Renal pelvis (tissue), 12 donors: ENCODE results near the gene ASPHD2. TPM values are rescaled to one million over a fixed set of nuclear protein-coding genes. Genes with fewer than 3 reads are reported as not detected.
"Not testable (repeated sequence)": the region's sequence is repeated elsewhere in the genome, so short reads cannot be mapped to it uniquely, and the experiment has no call there.

ENCODE experiments used
- DNase-seq: peaks from one replicate; pipeline ENCODE4 v3.0.0-alpha.2; 2013
- long read RNA-seq, 16 experiments: transcript quantifications; one replicate each; lab custom pipeline, GENCODE V29; 2026
- polyA plus RNA-seq, 3 donors: library from polyadenylated mRNA; unstranded; fragments of 120-200 nt; gene quantifications; one replicate each; pipeline ENCODE4 v1.2.1, GENCODE V29; 2013; ENCODE audit not compliant: insufficient read length in 3 of 3

The ASPHD2 gene
- 1 to 10 TPM; 3.7 to 3.9 (median 3.9) TPM for polyA plus RNA-seq
- long read RNA-seq, donor 1, partial matches to known transcripts, result 0 of 2 reads
- long read RNA-seq, donor 1, other reads (novel, unspliced or antisense), result 0 of 2 reads
- long read RNA-seq, donor 2, result 0 reads
- long read RNA-seq, donor 3, partial matches to known transcripts, result 0 of 2 reads
- long read RNA-seq, donor 3, other reads (novel, unspliced or antisense), result 0 of 2 reads
- long read RNA-seq, donor 4, partial matches to known transcripts, result 0 of 4 reads
- long read RNA-seq, donor 4, other reads (novel, unspliced or antisense), result 0 of 4 reads
- long read RNA-seq, donor 5, partial matches to known transcripts, result 0 of 2 reads
- long read RNA-seq, donor 5, other reads (novel, unspliced or antisense), result 0 of 2 reads
- long read RNA-seq, donor 6, partial matches to known transcripts, result 0 of 1 reads
- long read RNA-seq, donor 6, other reads (novel, unspliced or antisense), result 0 of 1 reads
- long read RNA-seq, donor 7, partial matches to known transcripts, result 0 of 1 reads
- long read RNA-seq, donor 7, other reads (novel, unspliced or antisense), result 0 of 1 reads
- long read RNA-seq, donor 8, result 0 reads
- long read RNA-seq, donor 9, partial matches to known transcripts, result 0 of 2 reads
- long read RNA-seq, donor 9, other reads (novel, unspliced or antisense), result 0 of 2 reads
- long read RNA-seq, donor 10, result 0 reads
- long read RNA-seq, donor 11, partial matches to known transcripts, result 0 of 1 reads
- long read RNA-seq, donor 11, other reads (novel, unspliced or antisense), result 0 of 1 reads
- long read RNA-seq, donor 12, partial matches to known transcripts, result 41 of 43 reads
- long read RNA-seq, donor 12, other reads (novel, unspliced or antisense), result 0 of 43 reads
- long read RNA-seq, donor 13, partial matches to known transcripts, result 0 of 3 reads
- long read RNA-seq, donor 13, other reads (novel, unspliced or antisense), result 0 of 3 reads
- long read RNA-seq, donor 14, partial matches to known transcripts, result 0 of 4 reads
- long read RNA-seq, donor 14, other reads (novel, unspliced or antisense), result 0 of 4 reads
- long read RNA-seq, donor 15, partial matches to known transcripts, result 0 of 2 reads
- long read RNA-seq, donor 15, other reads (novel, unspliced or antisense), result 0 of 2 reads
- long read RNA-seq, donor 16, partial matches to known transcripts, result 0 of 1 reads
- long read RNA-seq, donor 16, other reads (novel, unspliced or antisense), result 0 of 1 reads

- DNase-seq, result peak; percentile 37
These were observed at the start of gene ASPHD2 for GRCh38 chr22:26428515-26429457. ASPHD2 (plus strand) TSS chr22:26429260; CDS start chr22:26433616, 4,356 bp downstream.

- no peak for DNase-seq
These were observed 48.8 kb upstream of the ASPHD2 start for GRCh38 chr22:26380072-26380830.

- DNase-seq, result no peak
These were observed 46.3 kb upstream of the ASPHD2 start for GRCh38 chr22:26382782-26383181.

GRCh38 chr22:26383968-26384556 is 45.0 kb upstream of the ASPHD2 start:
- no peak for DNase-seq

GRCh38 chr22:26385164-26385563 is 43.9 kb upstream of the ASPHD2 start:
- DNase-seq, result no peak

GRCh38 chr22:26389125-26389524 is 39.9 kb upstream of the ASPHD2 start:
- no peak for DNase-seq

DNA sequence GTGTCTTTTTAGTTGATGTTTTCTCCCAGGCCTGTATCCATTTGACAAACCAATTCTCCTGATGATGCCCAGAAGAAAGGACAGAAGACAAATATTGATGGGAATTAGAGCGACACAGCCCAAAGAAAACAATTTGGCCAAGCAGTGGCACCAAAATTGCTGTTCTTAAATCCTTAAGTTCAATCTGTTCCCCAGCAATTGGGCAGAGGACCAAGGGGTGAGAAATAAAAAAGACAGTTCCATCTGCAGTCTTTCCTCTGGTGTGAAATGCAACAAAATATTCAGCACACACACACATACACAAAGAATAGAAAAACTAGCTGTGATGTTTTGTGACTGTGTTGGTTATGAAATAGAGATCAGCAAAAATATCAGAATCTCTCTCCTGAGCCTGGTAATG is 38.0 kb upstream of the ASPHD2 start:
- no peak for DNase-seq

- no peak for DNase-seq
These were observed 37.4 kb upstream of the ASPHD2 start for GRCh38 chr22:26391623-26392022.

DNA sequence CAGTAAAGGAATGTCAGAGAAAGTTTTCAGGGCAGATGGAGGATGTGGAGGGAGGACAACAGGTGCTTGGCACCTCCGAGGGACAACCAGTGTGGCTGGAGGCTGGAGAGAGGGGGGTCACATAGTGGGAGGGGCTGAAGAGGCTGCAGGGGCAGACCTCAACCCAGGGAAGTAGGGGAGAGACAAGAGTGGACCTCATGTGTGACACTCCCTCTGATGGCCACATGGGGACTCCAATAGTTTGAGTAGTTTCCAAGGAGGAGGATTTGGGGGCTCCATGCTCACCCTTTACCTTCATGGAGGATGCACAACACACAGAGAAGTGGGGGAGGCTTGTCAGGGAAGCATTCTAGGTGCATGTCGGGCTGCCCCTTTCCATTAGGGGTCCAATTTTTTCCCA is 35.1 kb upstream of the ASPHD2 start:
- DNase-seq, result no peak

DNA sequence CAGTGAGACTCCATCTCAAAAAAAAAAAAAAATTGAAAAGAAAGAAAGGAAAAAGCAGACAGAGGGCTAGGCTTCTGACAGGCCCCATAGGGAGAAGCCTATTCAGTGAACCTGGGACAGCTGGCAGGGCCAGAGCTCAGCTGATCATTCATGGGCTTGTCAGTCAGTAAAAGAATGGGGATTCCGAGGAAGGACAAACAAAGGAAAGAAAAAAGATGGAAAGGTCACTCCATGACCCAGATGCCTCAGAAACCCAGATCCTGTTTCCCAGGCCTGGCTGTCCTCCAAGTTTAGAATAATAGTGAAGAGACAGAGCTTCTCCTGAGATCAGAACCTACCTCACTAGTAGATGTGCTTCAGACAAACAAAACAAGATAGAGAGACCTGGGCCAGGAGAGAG is 34.3 kb upstream of the ASPHD2 start:
- DNase-seq, result peak; percentile 23

DNA sequence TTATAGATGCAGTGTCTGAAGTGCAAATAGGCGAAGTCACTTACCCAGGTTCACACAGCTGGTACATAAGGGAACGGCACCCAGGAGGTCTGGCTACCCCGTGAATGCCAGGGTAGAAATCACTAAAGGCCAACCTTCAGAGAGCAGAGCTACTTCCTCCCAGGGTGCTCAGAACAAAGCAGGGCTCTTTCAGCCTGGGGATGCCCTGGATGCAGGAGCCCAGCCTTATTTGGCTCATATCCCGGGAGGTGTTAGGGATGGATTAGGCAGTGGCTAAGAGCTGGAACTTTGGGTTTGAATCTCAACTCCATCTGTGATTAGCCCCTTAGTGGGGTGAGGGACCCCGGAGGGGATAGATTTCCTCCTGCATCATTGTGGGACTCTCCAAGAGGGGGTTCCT is 33.1 kb upstream of the ASPHD2 start:
- DNase-seq, result no peak

DNA sequence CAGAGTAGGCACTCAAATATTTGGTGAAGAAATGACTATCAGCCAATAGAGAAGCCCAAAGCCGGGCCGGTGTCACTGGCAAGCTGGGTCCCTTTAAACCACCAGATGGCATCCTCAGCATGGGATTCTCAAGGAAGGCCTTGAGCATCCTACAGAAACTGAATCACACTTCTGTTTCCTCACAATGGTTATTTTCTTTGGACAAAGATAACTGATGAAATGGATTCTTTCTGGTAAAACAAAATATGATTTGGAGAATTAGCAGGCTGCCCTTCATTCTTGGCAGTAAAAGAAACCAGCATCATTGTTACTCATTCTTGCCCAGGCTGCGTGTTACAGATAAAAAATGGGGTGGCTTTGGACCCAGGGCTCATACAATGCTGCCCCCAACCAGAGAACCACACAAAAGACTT is 30.3 kb upstream of the ASPHD2 start:
- DNase-seq, result peak; percentile 41

- DNase-seq, result no peak
These were observed 29.8 kb upstream of the ASPHD2 start for GRCh38 chr22:26399289-26399688.

DNA sequence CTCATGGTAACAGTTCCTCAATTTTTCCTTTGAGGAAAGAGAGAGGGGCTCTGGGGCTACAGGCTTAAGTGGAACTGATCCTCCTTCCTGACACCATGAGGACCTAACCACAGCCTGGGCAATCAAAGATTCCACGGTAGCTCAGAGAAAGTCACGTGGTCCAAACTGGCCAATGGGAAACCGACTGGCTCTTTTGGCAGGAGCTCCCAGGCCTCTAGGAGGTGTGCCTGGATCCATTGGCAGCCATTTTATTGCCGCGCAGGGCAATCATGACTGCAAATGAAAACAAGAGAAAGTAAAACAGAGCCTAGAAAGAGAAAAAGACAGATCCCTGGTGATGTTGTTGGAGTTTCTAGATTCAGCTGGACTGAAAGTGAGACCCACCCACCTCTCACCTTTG is 27.3 kb upstream of the ASPHD2 start:
- no peak for DNase-seq

- DNase-seq, result no peak
These were observed 24.1 kb upstream of the ASPHD2 start for GRCh38 chr22:26404851-26405421.

GRCh38 chr22:26406118-26406517 is 22.9 kb upstream of the ASPHD2 start:
- no peak for DNase-seq

GRCh38 chr22:26408562-26409220 is 20.4 kb upstream of the ASPHD2 start:
- not testable (repeated sequence) for DNase-seq

- no peak for DNase-seq
These were observed 19.2 kb upstream of the ASPHD2 start for GRCh38 chr22:26409719-26410335.
